Sigmoid colon (tissue), 7 donors: Measurements from ENCODE around the gene SPEM2. TPM values are rescaled to one million over a fixed set of nuclear protein-coding genes. Genes with fewer than 3 reads are reported as not detected.

Source experiments
- DNase-seq: peaks from one replicate; pipeline ENCODE4 v3.0.0-alpha.2; 2019
- H3K27ac ChIP-seq, 4 donors: fragments of 200-600 bp; sonication (generic); one replicate each; pipeline ENCODE4 v1.5.1; 2016 to 2019; ENCODE audit warnings: mild to moderate bottlenecking in 1 of 4
- H3K27me3 ChIP-seq, 3 donors: fragments of 200-600 bp; sonication (generic); one replicate each; pipeline ENCODE4 v1.5.1; 2019; ENCODE audit warnings: mild to moderate bottlenecking in 1 of 3
- H3K36me3 ChIP-seq, 4 donors: fragments of 200-600 bp; sonication (generic); one replicate each; pipeline ENCODE4 v1.5.1; 2016 to 2019
- H3K4me1 ChIP-seq, 4 donors: fragments of 200-600 bp; sonication (generic); one replicate each; pipeline ENCODE4 v1.5.1; 2017 to 2019
- H3K4me3 ChIP-seq, 4 donors: fragments of 200-600 bp; sonication (generic); one replicate each; pipeline ENCODE4 v1.5.1; 2017 to 2019; ENCODE audit warnings: mild to moderate bottlenecking in 2 of 4, moderate library complexity in 1 of 4
- H3K9me3 ChIP-seq, 4 donors: fragments of 200-600 bp in 3 of 4; sonication (generic) in 3 of 4; one replicate each; pipeline versions ENCODE4 v1.5.1 to v1.6.1; 2013 to 2019
- CTCF ChIP-seq, 4 experiments: fragments of 450-650 bp in 3 of 4; fragments of 200-600 bp in 1 of 4; IDR thresholded peaks; one replicate each; pipeline ENCODE4 v1.5.1; 2016 to 2019; ENCODE audit warnings: antibody characterized with exemption in 4 of 4, mild to moderate bottlenecking in 3 of 4, moderate library complexity in 2 of 4
- EP300 ChIP-seq, 4 donors: sonication (generic); formaldehyde crosslinking; IDR thresholded peaks; one replicate each; pipeline ENCODE4 v1.6.1; 2017; ENCODE audit warnings: antibody characterized with exemption in 4 of 4
- POLR2A ChIP-seq, 2 donors: fragments of 450-650 bp; IDR thresholded peaks; one replicate each; pipeline ENCODE4 v1.6.1; 2016; ENCODE audit warnings: antibody characterized with exemption in 2 of 2, mild to moderate bottlenecking in 2 of 2, moderate library complexity in 2 of 2
- POLR2AphosphoS5 ChIP-seq, 4 donors: sonication (generic); formaldehyde crosslinking; IDR thresholded peaks; one replicate each; pipeline ENCODE4 v1.6.1; 2017; ENCODE audit warnings: antibody characterized with exemption in 4 of 4
- WGBS, 2 donors: extraction: QIAGEN DNeasy Blood & Tissue Kit; methylation state at CpG; one replicate each; pipeline ENCODE4 v1.1.7; 2013; 5-methylcytosine and 5-hydroxymethylcytosine counted together
- intact Hi-C: fragments of 100-400 bp; cut with DNase I; formaldehyde crosslinking; loops from one replicate; pipeline ENCODE4 v1.15.1; 2023
- polyA plus RNA-seq, 3 donors: library from polyadenylated mRNA; stranded (reverse); fragments of 200-250 nt; gene quantifications; one replicate each; pipeline ENCODE4 v1.2.3, GENCODE V29; 2013
- total RNA-seq, 4 donors: library from RNA; depleted of rRNA; stranded (reverse); fragments of >200 nt; gene quantifications; one replicate each; pipeline ENCODE4 v1.1.0, GENCODE V29; 2016
- donor health status: healthy with polysubstance abuse.
- donor health status: Bipolar disorder and iron deficiency.
- donor health status: healthy.

Gene SPEM2
- total and polyA plus RNA-seq, 7 donors = not detected

DNA sequence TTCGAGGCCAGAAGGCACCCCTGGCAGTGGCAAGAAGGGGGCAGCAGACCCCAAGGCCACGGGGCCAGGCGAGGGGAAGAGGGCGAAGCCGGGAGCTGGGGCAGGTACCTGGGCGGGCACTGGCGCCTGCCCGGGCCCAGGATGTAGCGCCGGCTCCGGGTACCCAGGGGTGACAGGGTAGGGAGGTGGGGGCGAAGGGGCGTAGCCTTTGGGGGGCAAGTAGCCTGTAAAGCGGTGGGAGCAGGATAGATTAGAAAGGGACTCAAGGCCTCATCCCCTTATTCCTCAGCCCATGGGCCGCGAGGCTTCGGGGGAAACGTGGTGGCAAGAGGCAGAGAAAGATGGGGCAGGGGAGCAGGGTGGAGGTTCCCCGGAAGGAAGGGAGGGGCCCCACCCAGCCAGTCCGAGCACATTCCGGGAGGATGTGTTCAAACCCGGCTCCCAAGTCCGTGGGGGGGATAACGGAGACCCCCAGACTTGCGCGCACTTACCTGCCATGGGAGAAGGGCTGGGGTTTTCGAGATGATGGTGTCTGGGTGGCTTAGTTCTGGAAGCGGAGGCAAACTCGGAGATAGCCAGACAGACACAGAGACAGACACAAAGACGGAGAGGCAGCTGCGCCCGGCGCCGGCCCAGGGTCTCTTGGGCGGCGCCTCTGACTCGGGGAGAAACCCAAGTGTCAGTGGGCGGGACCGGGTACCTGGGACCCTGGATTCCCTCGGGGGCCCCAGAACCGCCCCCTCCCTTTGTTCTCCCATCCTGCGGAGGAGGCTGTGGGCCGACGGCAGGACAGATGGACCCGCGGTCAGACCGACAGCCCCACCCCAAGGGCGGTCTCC is 31.6 kb upstream of the SPEM2 start:
- no peaks in the 10 kb centered on the region for H3K27me3 ChIP-seq
- intact Hi-C loops = loop anchor here (2.0 kb wide), 1 partner anchor 37 kb away; no protein-coding TSS in a partner anchor
- peak overlapping the region; percentile 89 to 93 (median 90) for H3K27ac ChIP-seq
- H3K4me1 ChIP-seq = peaks cover 0 to 25% (median 19%) of the 10 kb centered on the region in 4 donors
- WGBS, 2 donors = 4% methylated on average over 48 of the region's 48 CpGs
- no peaks in the 10 kb centered on the region for H3K9me3 ChIP-seq
- TF ChIP-seq CTCF (IDR thresholded peaks at IDR 0.05) (no peak), POLR2A (IDR thresholded peaks at IDR 0.05) (no peak), POLR2AphosphoS5 (IDR thresholded peaks at IDR 0.05) (no peak)
- peaks cover 0 to 30% (median 10%) of the 10 kb centered on the region in 4 donors for H3K36me3 ChIP-seq
- peak overlapping the region; percentile 68 to 79 (median 70) for H3K4me3 ChIP-seq
- peak; percentile 76 for DNase-seq

DNA sequence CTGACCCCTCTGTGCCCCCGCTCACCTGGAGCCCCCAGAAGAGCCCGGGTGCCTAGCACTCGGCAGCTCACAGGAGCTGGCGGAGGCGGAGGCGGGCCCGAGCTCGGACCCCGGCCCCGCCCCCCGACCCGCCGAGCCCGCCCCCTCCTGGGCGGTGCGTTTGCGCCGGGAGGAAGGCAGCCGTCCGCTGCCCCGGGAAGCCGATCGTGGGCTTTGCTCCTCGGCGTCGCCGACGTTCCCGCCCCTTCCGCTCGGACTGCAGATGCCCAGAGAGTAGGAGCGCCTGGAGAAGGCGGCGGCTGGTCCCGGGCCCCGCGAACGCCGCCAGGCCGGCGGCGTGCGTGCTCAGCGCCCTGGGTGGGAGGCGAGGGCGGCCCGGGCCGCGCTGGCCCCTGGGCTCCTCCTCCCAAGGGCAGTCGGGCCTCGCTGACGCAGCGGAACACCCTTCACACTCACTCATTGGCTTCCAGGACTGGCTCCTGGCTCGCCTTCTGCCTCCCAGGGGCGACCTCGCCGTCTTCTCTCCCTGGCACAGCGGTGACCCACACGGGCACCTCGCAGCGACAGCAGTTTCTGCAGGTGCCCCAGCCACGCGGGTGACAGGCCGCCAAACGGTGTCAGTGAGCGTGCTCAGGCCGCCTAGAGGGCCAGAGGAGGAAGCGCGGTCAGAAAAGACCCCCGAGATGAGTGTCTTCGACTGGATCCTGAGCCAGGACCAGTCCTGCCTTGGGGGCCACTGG is 30.8 kb upstream of the SPEM2 start, which contains the start of gene PLSCR3:
Gene PLSCR3, minus strand, starts transcription at position 74 of the 740 bp plus-strand sequence. CDS start 415 bp downstream, outside the sequence.
- H3K27ac ChIP-seq = peak within 1 kb of the TSS; percentile 89 to 93 (median 90)
- H3K4me1 ChIP-seq = peaks cover 0 to 25% (median 19%) of the 10 kb centered on the region in 4 donors
- no peaks in the 10 kb centered on the region for H3K27me3 ChIP-seq
- H3K9me3 ChIP-seq = no peaks in the 10 kb centered on the region
- 0 to 1% methylated on average over 71 of the region's 71 CpGs for WGBS, 2 donors
- intact Hi-C loops = loop anchor here (2.0 kb wide), 1 partner anchor 38 kb away; no protein-coding TSS in a partner anchor
- H3K36me3 ChIP-seq = peaks cover 0 to 22% (median 5%) of the 10 kb centered on the region in 4 donors
- H3K4me3 ChIP-seq = peak within 1 kb of the TSS; percentile 68 to 79 (median 70)
- TF ChIP-seq CTCF (IDR thresholded peaks at IDR 0.05) (peak in 3 of 4 experiments; percentile 10 to 56 (median 51)), POLR2A (IDR thresholded peaks at IDR 0.05) (peak in 1 of 2 donors; percentile 61), EP300 (IDR thresholded peaks at IDR 0.05) (no peak), POLR2AphosphoS5 (IDR thresholded peaks at IDR 0.05) (peak; percentile 95 to 98 (median 96))
- DNase-seq = peak; percentile 93

- Histone ChIP-seq H3K27me3 (no peaks in the 10 kb centered on the region), H3K27ac (no peak overlapping the region), H3K9me3 (no peaks in the 10 kb centered on the region), H3K4me3 (no peak overlapping the region), H3K4me1 (peaks cover 0 to 33% (median 19%) of the 10 kb centered on the region in 4 donors), H3K36me3 (peaks cover 0 to 10% (median 1%) of the 10 kb centered on the region in 4 donors)
- intact Hi-C loops = no loop called here
- no peak for DNase-seq
- 92 to 94% methylated on average over 4 of the region's 4 CpGs for WGBS, 2 donors
- no peak for TF ChIP-seq CTCF (IDR thresholded peaks at IDR 0.05)
- no peak for TF ChIP-seq POLR2AphosphoS5 (IDR thresholded peaks at IDR 0.05)
- no peak for TF ChIP-seq POLR2A (IDR thresholded peaks at IDR 0.05)
- TF ChIP-seq EP300 (IDR thresholded peaks at IDR 0.05) = no peak
These were observed 29.3 kb upstream of the SPEM2 start for GRCh38 chr17:7396147-7396546.

GRCh38 chr17:7398612-7399011 is 26.8 kb upstream of the SPEM2 start:
- no peak overlapping the region for H3K4me3 ChIP-seq
- no peak overlapping the region for H3K27ac ChIP-seq
- WGBS, 2 donors = 86 to 89% methylated on average over 2 of the region's 2 CpGs
- no peaks in the 10 kb centered on the region for H3K9me3 ChIP-seq
- no peak for TF ChIP-seq CTCF (IDR thresholded peaks at IDR 0.05)
- no peak for TF ChIP-seq POLR2A (IDR thresholded peaks at IDR 0.05)
- no peak for TF ChIP-seq POLR2AphosphoS5 (IDR thresholded peaks at IDR 0.05)
- TF ChIP-seq EP300 (IDR thresholded peaks at IDR 0.05) = no peak
- H3K4me1 ChIP-seq = peaks cover 0 to 41% (median 24%) of the 10 kb centered on the region in 4 donors
- intact Hi-C loops = no loop called here
- H3K27me3 ChIP-seq = no peaks in the 10 kb centered on the region
- H3K36me3 ChIP-seq = no peaks in the 10 kb centered on the region
- no peak for DNase-seq
